Skeletal muscle tissue (tissue), 4 donors: ENCODE data around the gene DMPK. TPM values are rescaled to one million over a fixed set of nuclear protein-coding genes. Genes with fewer than 3 reads are reported as not detected.
A peak's percentile ranks its signal among the peaks of the same experiment; 100 is the strongest.

Experiments used
- H3K27ac ChIP-seq: one replicate; pipeline ENCODE4 v1.7.0; 2013; ENCODE audit warnings: mild to moderate bottlenecking, low read depth, low read length, inconsistent platforms
- H3K27me3 ChIP-seq, 3 donors: one replicate each; pipeline ENCODE4 v1.7.0; 2013; ENCODE audit warnings: low read length in 3 of 3; ENCODE audit not compliant: control insufficient read depth in 3 of 3, insufficient read depth in 3 of 3
- H3K36me3 ChIP-seq, 3 donors: one replicate each; pipeline ENCODE4 v1.7.0; 2013; ENCODE audit warnings: low read length in 3 of 3; ENCODE audit not compliant: control insufficient read depth in 3 of 3, insufficient read depth in 3 of 3
- H3K4me1 ChIP-seq, 3 donors: one replicate each; pipeline ENCODE4 v1.7.0; 2013; ENCODE audit warnings: low read length in 3 of 3, mild to moderate bottlenecking in 3 of 3; ENCODE audit not compliant: control insufficient read depth in 3 of 3, insufficient read depth in 3 of 3
- H3K4me3 ChIP-seq, 3 donors: one replicate each; pipeline ENCODE4 v1.7.0; 2013; ENCODE audit warnings: low read length in 3 of 3
- H3K9ac ChIP-seq, 3 donors: one replicate each; pipeline ENCODE4 v1.7.0; 2013; ENCODE audit warnings: low read length in 3 of 3, mild to moderate bottlenecking in 3 of 3, moderate library complexity in 2 of 3, low read depth in 1 of 3
- H3K9me3 ChIP-seq, 3 donors: one replicate each; pipeline ENCODE4 v1.7.0; 2013; ENCODE audit warnings: low read length in 3 of 3; ENCODE audit not compliant: control insufficient read depth in 3 of 3
- total RNA-seq: library from RNA; depleted of rRNA; stranded (reverse); fragments of >200 nt; gene quantifications from one replicate; pipeline ENCODE4 v1.2.3, GENCODE V29; 2014
- donor health status: Osteomylitis.

Gene DMPK
- total RNA-seq, 1 donor from 2014 or later, result 160 TPM

DNA sequence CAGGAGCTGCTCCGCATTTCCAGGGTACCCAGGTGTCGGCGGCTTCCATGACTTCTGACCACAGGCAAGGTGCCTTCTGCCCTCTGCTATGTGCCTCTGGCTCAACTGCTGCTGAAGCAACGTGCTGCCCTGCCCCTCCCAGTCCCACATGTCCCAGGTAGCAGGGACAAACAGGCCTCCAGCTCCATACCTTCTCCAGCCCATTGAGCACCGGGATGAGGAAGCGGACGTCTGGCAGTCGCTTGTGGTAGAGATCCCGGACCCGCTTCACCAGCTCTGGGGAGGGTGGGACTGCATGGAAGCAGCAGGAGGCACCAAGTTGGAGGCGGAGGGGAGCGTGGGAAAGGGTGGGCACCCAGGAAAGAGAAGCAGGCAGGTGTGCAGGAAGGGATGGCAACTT is 40.9 kb upstream of the DMPK start:
- peaks cover 60 to 80% (median 63%) of the 10 kb centered on the region in 3 donors for H3K36me3 ChIP-seq
- no peak overlapping the region for H3K9ac ChIP-seq
- no peaks in the 10 kb centered on the region for H3K9me3 ChIP-seq

DNA sequence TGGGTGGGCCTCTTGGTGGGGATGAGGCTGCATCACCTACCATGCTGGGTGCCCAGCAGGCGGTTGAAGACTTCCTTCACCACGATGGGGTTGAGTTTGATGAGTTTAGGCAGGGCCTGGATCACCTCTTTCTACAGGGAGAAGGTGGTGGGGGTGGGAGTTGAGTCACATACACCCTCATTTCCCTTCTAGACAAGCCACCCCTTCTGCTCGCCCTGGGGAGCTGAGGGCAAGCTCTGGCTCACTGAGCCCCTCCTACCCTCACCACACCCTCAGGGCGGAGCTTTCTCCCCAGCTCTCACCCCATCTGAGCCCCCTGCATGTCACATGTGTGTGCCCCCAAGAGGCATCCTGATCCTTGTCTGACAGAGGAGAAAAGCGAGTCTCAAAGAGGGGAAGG is 40.4 kb upstream of the DMPK start:
- Histone ChIP-seq H3K27me3 (no peaks in the 10 kb centered on the region), H3K4me3 (no peak overlapping the region), H3K27ac (no peak overlapping the region), H3K9me3 (no peaks in the 10 kb centered on the region), H3K36me3 (peaks cover 57 to 75% (median 59%) of the 10 kb centered on the region in 3 donors), H3K4me1 (peaks cover 0 to 8% (median 6%) of the 10 kb centered on the region in 3 donors), H3K9ac (no peak overlapping the region)

More for the DNA sequence above, 40.9 kb upstream of the DMPK start:
- H3K4me3 ChIP-seq, result no peak overlapping the region
- no peak overlapping the region for H3K27ac ChIP-seq
- no peaks in the 10 kb centered on the region for H3K27me3 ChIP-seq
- H3K4me1 ChIP-seq, result peaks cover 0 to 8% (median 6%) of the 10 kb centered on the region in 3 donors

DNA sequence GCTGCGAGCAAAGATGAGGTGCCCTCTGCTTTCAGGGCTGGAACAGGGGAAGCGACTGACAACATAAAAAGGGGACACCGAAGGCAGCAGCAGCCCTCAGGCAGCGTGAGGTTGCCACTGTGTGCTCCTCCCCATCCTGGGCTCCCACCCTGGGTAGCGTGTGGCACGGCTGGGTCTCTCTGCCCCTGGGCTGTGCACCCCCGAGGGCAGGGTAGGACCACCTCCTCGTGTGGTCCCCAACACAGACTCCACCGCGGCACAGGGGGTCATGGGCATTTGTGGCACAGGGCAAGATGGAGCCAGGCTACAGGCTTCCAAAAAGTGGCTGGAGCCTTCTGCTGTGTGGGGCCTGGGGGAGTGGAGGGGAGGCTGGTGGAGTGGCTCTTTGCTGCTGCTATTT is 39.3 kb upstream of the DMPK start:
- Histone ChIP-seq H3K36me3 (peaks cover 47 to 64% (median 51%) of the 10 kb centered on the region in 3 donors), H3K27ac (no peak overlapping the region), H3K9me3 (no peaks in the 10 kb centered on the region), H3K27me3 (no peaks in the 10 kb centered on the region), H3K4me1 (peaks cover 0 to 10% (median 8%) of the 10 kb centered on the region in 3 donors), H3K4me3 (no peak overlapping the region), H3K9ac (no peak overlapping the region)

DNA sequence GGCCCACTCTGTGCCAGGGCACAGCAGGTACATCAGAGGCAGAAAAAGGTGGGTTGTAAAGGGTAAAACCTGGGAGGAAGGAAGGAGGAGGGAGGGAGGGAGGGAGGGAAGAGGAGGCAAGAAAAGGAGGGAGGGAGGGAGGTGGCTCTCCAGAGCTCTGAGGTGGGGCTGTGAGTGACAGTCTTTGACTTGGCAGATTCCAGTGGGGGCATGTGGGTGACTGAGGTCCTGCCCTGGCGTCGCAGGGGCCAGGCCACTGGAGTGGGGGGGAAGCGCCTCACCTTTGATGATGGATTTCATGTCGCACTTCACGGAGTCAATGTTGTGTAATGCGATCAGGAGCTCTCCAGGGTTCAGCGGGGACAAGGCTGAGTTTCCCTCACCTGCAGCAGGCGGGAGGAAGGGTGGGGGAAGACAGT is 38.8 kb upstream of the DMPK start:
- H3K9me3 ChIP-seq, result no peaks in the 10 kb centered on the region
- no peak overlapping the region for H3K9ac ChIP-seq
- H3K27me3 ChIP-seq, result no peaks in the 10 kb centered on the region
- no peak overlapping the region for H3K27ac ChIP-seq
- peaks cover 42 to 59% (median 46%) of the 10 kb centered on the region in 3 donors for H3K36me3 ChIP-seq
- H3K4me1 ChIP-seq, result peaks cover 0 to 10% (median 8%) of the 10 kb centered on the region in 3 donors
- H3K4me3 ChIP-seq, result no peak overlapping the region

DNA sequence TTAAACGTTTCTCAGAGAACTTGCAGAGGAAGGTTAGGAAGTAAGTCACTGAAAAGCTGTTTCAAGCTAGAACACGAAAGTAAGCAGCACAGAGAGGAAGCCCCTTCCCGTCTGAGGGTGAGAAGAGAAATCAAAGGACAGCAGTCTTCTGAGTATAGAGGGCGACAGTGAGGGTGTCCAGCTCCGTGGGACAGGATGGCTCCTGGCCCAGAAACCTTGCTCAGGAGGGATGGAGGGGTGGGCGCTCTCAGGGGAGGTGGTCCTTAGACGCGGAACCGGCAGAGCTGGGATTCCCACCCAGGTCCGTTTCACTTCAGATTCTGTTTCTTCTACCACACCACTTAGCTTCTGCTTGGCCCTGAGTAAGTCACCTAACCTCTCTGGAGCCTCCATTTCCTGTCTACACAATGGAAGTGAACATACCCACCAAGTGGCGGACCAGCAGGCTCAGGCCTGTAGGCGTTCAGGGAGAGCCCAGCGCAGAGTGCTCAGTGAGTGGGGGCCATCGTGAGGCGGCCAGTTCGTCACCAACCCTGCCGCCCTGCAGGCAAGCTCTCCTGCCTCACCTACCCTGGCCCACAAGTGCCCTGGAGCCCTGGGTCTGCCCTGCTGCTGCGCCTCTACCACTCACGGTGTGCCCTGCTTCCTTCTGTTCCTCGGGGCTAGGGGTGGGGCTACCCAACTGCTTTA is 38.3 kb upstream of the DMPK start:
- peaks cover 0 to 12% (median 8%) of the 10 kb centered on the region in 3 donors for H3K4me1 ChIP-seq
- H3K9me3 ChIP-seq, result no peaks in the 10 kb centered on the region
- no peak overlapping the region for H3K4me3 ChIP-seq
- H3K27me3 ChIP-seq, result no peaks in the 10 kb centered on the region
- H3K9ac ChIP-seq, result no peak overlapping the region
- H3K36me3 ChIP-seq, result peaks cover 37 to 54% (median 40%) of the 10 kb centered on the region in 3 donors
- no peak overlapping the region for H3K27ac ChIP-seq

DNA sequence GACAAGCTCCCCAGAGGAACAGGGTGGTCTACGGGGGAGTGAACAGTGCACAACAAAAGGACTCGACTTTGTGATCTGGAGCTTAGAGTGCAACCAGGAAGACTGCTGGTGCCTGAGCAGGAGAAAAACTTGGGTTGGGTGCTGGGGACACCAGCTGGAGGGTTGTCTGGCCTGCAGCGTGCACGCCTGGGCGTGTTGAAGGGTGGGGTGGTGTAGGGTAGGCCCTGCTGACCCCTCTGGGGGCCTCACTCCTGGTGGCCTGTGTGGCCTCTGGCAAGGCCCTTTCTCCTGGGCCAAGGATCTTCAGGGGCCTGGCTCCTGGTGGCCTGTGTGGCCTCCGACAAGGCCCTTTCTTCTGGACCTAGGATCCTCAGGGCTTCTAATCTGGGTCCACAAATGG is 37.5 kb upstream of the DMPK start:
- H3K9ac ChIP-seq, result no peak overlapping the region
- H3K9me3 ChIP-seq, result no peaks in the 10 kb centered on the region
- H3K36me3 ChIP-seq, result peaks cover 30 to 46% (median 33%) of the 10 kb centered on the region in 3 donors
- peaks cover 0 to 10% (median 8%) of the 10 kb centered on the region in 3 donors for H3K4me1 ChIP-seq
- peaks cover 0 to 4% (median 0%) of the 10 kb centered on the region in 3 donors for H3K27me3 ChIP-seq
- no peak overlapping the region for H3K27ac ChIP-seq
- no peak overlapping the region for H3K4me3 ChIP-seq

DNA sequence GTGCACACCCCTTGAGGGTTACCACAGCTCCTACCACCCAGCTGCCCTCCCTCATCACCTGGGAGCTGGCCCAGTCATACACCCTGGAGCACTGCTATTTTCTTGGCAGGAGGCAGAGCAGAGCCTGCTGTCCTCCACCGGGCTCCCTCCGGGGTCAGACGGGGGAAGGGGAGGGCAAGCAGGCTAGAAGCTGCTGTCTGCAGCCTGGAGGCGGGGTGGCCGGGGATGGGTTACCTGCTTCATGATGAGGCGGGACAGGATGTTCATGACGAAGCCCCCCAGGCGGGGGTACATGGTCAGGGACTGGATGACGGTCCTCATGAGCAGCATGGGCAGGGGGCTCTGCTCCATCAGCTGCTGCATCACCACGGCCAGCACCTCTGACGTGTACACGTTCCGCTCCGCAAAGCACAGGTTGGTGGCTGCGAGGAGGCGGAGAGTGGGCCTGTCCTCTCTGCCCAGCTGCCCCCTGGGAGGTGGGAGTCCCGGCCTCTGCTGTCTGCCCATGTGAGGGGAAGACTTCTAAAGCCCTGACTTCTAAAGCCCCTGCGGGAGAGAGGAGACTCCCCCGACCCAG is 35.5 kb upstream of the DMPK start:
- Histone ChIP-seq H3K4me1 (peaks cover 0 to 5% (median 0%) of the 10 kb centered on the region in 3 donors), H3K27ac (no peak overlapping the region)

DNA sequence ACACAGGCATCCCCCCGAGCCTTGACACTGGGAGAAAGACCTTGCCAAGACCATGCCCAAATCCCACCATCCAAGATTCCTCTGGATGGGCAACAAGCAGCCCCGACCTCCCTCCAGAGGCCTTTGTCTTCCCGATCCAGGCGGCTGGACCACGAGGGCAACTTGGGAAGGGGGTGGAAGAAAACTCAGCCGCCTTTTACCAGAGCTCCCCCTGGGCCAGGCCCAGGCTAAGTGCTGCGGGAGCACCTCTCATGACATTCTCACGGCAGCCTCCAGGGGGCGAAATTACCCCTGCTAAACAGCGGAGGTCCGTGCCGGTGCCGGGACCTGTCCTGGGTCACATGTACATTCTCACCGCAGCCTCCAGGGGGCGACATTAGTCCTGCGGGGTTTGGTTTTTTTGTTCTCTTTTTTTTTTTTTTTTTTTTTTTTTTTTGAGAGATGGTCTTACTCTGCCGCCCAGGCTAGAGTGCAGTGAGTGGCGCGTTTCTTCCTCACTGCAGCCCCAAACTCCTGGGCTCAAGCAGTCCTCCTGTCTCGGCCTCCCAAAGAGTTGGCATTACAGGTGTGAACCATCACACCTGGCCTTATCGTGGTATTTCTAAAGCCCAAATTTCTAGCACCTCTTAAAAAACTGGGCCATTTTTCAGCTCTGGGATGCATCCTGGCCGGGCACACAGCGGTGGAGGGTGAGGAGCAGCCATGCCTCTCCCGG is 34.9 kb upstream of the DMPK start:
- Histone ChIP-seq H3K27ac (no peak overlapping the region), H3K4me3 (no peak overlapping the region), H3K4me1 (peaks cover 0 to 5% (median 0%) of the 10 kb centered on the region in 3 donors), H3K36me3 (peaks cover 10 to 24% (median 17%) of the 10 kb centered on the region in 3 donors), H3K9ac (peak overlapping the region in 1 of 3 donors; percentile 54), H3K27me3 (peaks cover 0 to 4% (median 2%) of the 10 kb centered on the region in 3 donors), H3K9me3 (no peaks in the 10 kb centered on the region)

More for the DNA sequence above, 35.5 kb upstream of the DMPK start:
- H3K4me3 ChIP-seq, result no peak overlapping the region
- peaks cover 16 to 28% (median 18%) of the 10 kb centered on the region in 3 donors for H3K36me3 ChIP-seq
- peaks cover 0 to 4% (median 2%) of the 10 kb centered on the region in 3 donors for H3K27me3 ChIP-seq
- H3K9ac ChIP-seq, result no peak overlapping the region
- no peaks in the 10 kb centered on the region for H3K9me3 ChIP-seq

DNA sequence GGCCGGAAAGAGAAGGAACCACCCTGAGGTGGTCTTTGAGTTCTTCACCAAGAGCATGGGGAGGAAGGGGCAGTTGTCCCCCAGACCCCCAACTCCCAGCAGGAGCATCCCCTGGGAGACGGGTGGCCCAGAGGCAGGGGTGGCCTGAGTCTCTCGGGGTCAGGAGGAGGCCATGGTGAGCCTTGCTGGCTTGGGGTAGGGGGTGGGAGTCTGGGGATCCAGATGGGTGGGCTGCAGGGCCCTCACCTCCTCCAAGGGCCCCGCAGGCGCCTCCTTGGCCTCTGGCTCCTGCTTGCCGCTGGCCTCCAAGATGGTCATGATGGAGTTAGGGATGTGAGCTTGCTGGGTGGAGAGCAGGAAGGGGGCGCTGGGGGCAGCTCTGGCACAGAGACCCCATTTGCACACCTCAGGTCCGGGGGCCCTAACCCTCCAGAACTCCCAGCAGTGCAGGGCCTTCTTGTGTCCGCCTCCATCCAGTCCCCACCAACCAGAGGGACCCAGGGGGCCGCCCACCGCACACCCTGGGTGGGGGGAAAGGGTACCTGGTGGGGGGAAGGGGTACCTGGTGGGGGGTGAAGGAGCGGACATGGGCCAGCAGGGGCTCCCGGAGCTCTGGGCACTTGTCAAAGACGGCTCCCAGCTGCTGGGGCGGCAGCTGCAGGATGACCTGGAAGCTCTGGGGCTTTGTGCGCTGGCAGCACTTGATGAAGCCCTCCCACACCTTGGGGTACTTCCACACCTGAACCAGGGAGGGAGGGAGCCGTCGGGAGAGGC is 34.1 kb upstream of the DMPK start:
- Histone ChIP-seq H3K4me3 (no peak overlapping the region), H3K9me3 (no peaks in the 10 kb centered on the region), H3K36me3 (peaks cover 8 to 20% (median 13%) of the 10 kb centered on the region in 3 donors), H3K27ac (no peak overlapping the region), H3K9ac (peak overlapping the region in 1 of 3 donors; percentile 54), H3K27me3 (peaks cover 0 to 4% (median 2%) of the 10 kb centered on the region in 3 donors), H3K4me1 (peaks cover 0 to 5% (median 0%) of the 10 kb centered on the region in 3 donors)
